Parathyroid adenoma (tissue), 2 donors: ENCODE measurements around the gene RHOT1.

Experiments
- H2AFZ ChIP-seq: fragments of 300-600 bp; sonication (generic); one replicate; pipeline ENCODE4 v1.7.0; 2017; ENCODE audit warnings: antibody characterized with exemption, mild to moderate bottlenecking
- H3K27ac ChIP-seq: fragments of 300-600 bp; sonication (generic); one replicate; pipeline ENCODE4 v1.7.0; 2017
- H3K27me3 ChIP-seq: fragments of 300-600 bp; sonication (generic); one replicate; pipeline ENCODE4 v1.7.0; 2017; ENCODE audit warnings: low read length; ENCODE audit not compliant: control insufficient read depth, insufficient read depth
- H3K36me3 ChIP-seq: fragments of 300-600 bp; sonication (generic); one replicate; pipeline ENCODE4 v1.7.0; 2017; ENCODE audit warnings: low read length; ENCODE audit not compliant: control insufficient read depth, insufficient read depth
- H3K4me1 ChIP-seq: fragments of 300-600 bp; sonication (generic); one replicate; pipeline ENCODE4 v1.7.0; 2017; ENCODE audit warnings: control low read depth
- H3K4me2 ChIP-seq: fragments of 300-600 bp; sonication (generic); one replicate; pipeline ENCODE4 v1.7.0; 2017; ENCODE audit warnings: low read length
- H3K4me3 ChIP-seq: fragments of 300-600 bp; sonication (generic); one replicate; pipeline ENCODE4 v1.7.0; 2017; ENCODE audit warnings: low read depth, low read length
- H3K79me2 ChIP-seq: fragments of 300-600 bp; sonication (generic); one replicate; pipeline ENCODE4 v1.7.0; 2017; ENCODE audit warnings: control low read depth
- H3K9ac ChIP-seq: fragments of 300-600 bp; sonication (generic); one replicate; pipeline ENCODE4 v1.7.0; 2017; ENCODE audit warnings: mild to moderate bottlenecking
- H3K9me3 ChIP-seq: fragments of 300-600 bp; sonication (generic); one replicate; pipeline ENCODE4 v1.7.0; 2017; ENCODE audit warnings: low read length; ENCODE audit not compliant: control insufficient read depth
- TF ChIP-seq, protein P1 (sequence below): fragments of 300-600 bp; sonication (generic); IDR thresholded peaks from one replicate; pipeline ENCODE4 v1.7.0; 2017; ENCODE audit warnings: antibody characterized with exemption, mild to moderate bottlenecking
- donor health status: primary hyperparathyroidism.

RHOT1 gene

DNA sequence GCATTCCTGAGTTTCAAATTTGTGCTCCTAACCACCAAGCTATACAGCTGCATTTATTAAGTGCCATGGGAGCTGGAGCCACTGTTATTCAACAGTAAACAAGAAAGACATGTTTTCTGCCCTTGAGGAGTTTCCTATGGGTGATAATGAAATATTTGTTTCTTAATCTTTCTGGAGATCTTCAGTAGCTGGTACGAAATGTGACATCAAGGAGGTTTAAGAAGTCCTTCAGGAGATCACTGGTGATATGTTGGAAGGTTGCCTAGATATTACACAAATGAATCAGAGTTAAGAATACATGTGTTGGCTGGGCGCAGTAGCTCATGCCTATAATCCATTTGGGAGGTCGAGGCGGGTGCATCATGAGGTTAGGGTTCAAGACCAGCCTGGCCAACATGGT is 14.9 kb downstream of the RHOT1 start:
- Histone ChIP-seq H3K9ac (no peak overlapping the region), H3K4me3 (no peak overlapping the region), H3K27ac (peak overlapping the region; percentile 29), H3K4me2 (peak overlapping the region; percentile 27), H3K79me2 (peaks cover 15% of the 10 kb centered on the region), H3K36me3 (no peaks in the 10 kb centered on the region), H3K27me3 (no peaks in the 10 kb centered on the region), H3K4me1 (peaks cover 4% of the 10 kb centered on the region), H3K9me3 (no peaks in the 10 kb centered on the region), H2AFZ (no peak overlapping the region)
- TF ChIP-seq, protein P1, sequence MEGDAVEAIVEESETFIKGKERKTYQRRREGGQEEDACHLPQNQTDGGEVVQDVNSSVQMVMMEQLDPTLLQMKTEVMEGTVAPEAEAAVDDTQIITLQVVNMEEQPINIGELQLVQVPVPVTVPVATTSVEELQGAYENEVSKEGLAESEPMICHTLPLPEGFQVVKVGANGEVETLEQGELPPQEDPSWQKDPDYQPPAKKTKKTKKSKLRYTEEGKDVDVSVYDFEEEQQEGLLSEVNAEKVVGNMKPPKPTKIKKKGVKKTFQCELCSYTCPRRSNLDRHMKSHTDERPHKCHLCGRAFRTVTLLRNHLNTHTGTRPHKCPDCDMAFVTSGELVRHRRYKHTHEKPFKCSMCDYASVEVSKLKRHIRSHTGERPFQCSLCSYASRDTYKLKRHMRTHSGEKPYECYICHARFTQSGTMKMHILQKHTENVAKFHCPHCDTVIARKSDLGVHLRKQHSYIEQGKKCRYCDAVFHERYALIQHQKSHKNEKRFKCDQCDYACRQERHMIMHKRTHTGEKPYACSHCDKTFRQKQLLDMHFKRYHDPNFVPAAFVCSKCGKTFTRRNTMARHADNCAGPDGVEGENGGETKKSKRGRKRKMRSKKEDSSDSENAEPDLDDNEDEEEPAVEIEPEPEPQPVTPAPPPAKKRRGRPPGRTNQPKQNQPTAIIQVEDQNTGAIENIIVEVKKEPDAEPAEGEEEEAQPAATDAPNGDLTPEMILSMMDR, result no peak

DNA sequence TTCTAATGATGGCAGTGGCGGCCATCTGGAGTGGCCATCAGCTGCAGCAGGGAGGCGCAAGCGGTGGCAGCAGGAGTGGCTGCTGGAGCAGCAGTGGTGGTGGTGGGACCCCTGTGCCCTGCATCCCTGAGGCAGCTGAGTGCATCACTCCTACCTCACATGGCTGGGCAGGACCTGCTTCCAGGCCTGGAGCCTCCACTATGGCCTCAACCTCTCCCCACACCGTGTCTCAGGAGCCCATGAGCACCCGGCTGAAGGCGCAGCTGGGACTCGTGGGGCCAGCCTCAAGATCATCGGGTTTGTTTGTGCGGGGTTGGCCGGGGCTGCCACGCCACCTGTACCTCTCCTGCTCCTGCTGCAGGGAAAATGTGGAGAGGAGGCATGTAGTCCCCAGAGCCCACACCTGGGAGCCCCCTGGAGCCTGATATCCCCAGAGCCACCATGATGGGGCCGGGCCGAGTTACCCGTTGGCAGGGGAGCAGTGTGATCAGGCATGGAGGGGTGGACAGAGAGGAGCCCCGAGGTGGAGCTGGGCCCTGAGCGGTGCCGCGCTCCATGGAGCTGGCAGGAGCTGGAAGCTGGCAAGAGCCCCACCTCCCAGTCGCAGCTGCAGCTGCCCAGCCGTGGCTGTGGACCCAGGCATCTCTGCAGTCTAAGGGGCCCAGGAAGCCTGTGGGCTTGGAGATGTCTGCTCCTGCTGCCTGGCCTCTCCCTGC is 16.7 kb downstream of the RHOT1 start:
- Histone ChIP-seq H3K4me3 (no peak overlapping the region), H3K9ac (no peak overlapping the region), H3K36me3 (no peaks in the 10 kb centered on the region), H2AFZ (no peak overlapping the region), H3K4me1 (peaks cover 4% of the 10 kb centered on the region), H3K27me3 (no peaks in the 10 kb centered on the region), H3K79me2 (peaks cover 15% of the 10 kb centered on the region), H3K4me2 (no peak overlapping the region), H3K27ac (no peak overlapping the region), H3K9me3 (no peaks in the 10 kb centered on the region)
- TF ChIP-seq, protein P1, result no peak

DNA sequence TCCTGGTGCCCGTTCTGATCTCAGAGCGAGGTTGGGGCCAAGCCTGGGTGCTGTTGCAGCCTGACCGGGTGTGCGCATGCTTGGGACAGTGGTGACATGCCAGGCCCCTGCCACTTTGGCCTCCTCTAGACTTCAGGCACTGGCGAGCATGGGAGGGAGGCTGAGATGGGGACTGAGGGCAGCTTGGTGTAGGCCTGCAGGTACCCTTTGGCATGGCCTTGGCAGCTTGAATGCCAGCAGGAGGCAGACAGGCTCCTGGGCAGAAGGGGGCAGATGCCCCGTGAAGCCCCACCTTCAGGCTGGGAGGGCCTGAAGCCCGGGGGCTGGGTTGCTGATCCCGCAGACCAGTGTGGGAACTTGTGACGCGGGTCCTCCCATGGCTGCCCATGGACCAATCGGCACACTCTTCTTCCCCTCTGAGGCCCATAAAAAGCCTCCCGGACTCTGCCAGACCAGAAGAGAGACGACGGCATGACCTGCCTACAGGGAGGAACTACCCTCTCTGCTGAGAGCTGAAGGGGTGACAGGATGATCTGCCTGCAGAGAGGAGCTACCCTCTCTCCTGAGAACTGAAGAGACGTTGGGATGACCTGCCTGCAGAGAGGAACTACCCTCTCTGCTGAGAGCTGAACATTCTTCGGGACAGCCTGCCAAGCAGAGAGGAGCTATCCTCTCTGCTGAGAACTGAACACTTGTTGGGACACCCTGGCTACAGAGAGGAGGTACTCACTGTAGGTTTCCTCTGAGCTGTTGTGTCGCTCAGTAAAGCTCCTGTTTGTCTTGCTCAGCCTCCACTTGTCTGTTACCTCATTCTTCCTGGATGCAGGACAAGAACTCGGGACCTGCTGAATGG is 17.5 kb downstream of the RHOT1 start:
- no peak overlapping the region for H3K4me3 ChIP-seq
- no peak overlapping the region for H3K9ac ChIP-seq
- H3K79me2 ChIP-seq, result peaks cover 17% of the 10 kb centered on the region
- H3K27ac ChIP-seq, result no peak overlapping the region
- no peaks in the 10 kb centered on the region for H3K9me3 ChIP-seq
- no peak overlapping the region for H2AFZ ChIP-seq
- TF ChIP-seq, protein P1, result no peak
- no peaks in the 10 kb centered on the region for H3K36me3 ChIP-seq
- H3K27me3 ChIP-seq, result no peaks in the 10 kb centered on the region
- no peak overlapping the region for H3K4me2 ChIP-seq
- peaks cover 4% of the 10 kb centered on the region for H3K4me1 ChIP-seq

DNA sequence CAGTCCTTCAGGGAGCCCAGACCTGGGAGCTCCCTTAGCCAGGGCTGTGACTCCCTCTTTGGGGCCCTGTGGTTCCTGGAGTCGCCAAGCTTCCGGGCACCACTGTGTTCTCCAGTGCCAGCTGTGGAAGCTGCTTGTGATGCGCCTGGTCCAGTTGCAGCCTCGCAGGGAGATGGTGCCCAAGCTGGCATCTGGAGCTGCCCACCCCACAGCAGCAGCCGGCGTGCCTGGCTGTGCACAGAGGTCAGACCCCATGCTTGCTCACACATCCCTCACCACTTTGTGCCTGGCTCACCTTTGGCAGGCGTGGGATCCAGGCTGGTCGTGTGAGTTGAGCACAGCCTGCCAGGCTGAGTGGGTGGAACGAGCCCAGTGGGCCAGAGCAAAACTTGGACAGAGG is 18.2 kb downstream of the RHOT1 start:
- no peak overlapping the region for H2AFZ ChIP-seq
- no peaks in the 10 kb centered on the region for H3K9me3 ChIP-seq
- TF ChIP-seq, protein P1, result no peak
- H3K9ac ChIP-seq, result no peak overlapping the region
- H3K79me2 ChIP-seq, result peaks cover 16% of the 10 kb centered on the region
- H3K36me3 ChIP-seq, result no peaks in the 10 kb centered on the region
- no peak overlapping the region for H3K27ac ChIP-seq
- no peaks in the 10 kb centered on the region for H3K27me3 ChIP-seq
- H3K4me2 ChIP-seq, result no peak overlapping the region
- peaks cover 4% of the 10 kb centered on the region for H3K4me1 ChIP-seq
- no peak overlapping the region for H3K4me3 ChIP-seq
